NT2/D1 (cell line): ENCODE data around the gene KCNIP1.

Experiments
- SUZ12 ChIP-seq: IDR thresholded peaks from 2 replicates; pipeline ENCODE4 v1.6.1; 2011; ENCODE audit not compliant: insufficient read length, insufficient read depth; ENCODE audit errors: extremely low read depth
- YY1 ChIP-seq: IDR thresholded peaks from 2 replicates; pipeline ENCODE4 v1.6.1; 2011; ENCODE audit not compliant: insufficient read length, insufficient read depth
- ZNF274 ChIP-seq: IDR thresholded peaks from 2 replicates; pipeline ENCODE4 v1.6.1; 2011; ENCODE audit warnings: mild to moderate bottlenecking, low read depth, low read length

- TF ChIP-seq ZNF274 (no peak), SUZ12 (no peak), YY1 (no peak)
Observed at GRCh38 chr5:170524576-170524975, 20.8 kb downstream of the KCNIP1 start.
